Sigmoid colon (tissue), 7 donors: ENCODE data around the gene HMX1. TPM values are rescaled to one million over a fixed set of nuclear protein-coding genes. Genes with fewer than 3 reads are reported as not detected.

ENCODE experiments used
- DNase-seq: peaks from one replicate; pipeline ENCODE4 v3.0.0-alpha.2; 2019
- H3K27ac ChIP-seq, 4 donors: fragments of 200-600 bp; sonication (generic); one replicate each; pipeline ENCODE4 v1.5.1; 2016 to 2019; ENCODE audit warnings: mild to moderate bottlenecking in 1 of 4
- H3K27me3 ChIP-seq, 3 donors: fragments of 200-600 bp; sonication (generic); one replicate each; pipeline ENCODE4 v1.5.1; 2019; ENCODE audit warnings: mild to moderate bottlenecking in 1 of 3
- H3K36me3 ChIP-seq, 4 donors: fragments of 200-600 bp; sonication (generic); one replicate each; pipeline ENCODE4 v1.5.1; 2016 to 2019
- H3K4me1 ChIP-seq, 4 donors: fragments of 200-600 bp; sonication (generic); one replicate each; pipeline ENCODE4 v1.5.1; 2017 to 2019
- H3K4me3 ChIP-seq, 4 donors: fragments of 200-600 bp; sonication (generic); one replicate each; pipeline ENCODE4 v1.5.1; 2017 to 2019; ENCODE audit warnings: mild to moderate bottlenecking in 2 of 4, moderate library complexity in 1 of 4
- H3K9me3 ChIP-seq, 4 donors: fragments of 200-600 bp in 3 of 4; sonication (generic) in 3 of 4; one replicate each; pipeline versions ENCODE4 v1.5.1 to v1.6.1; 2013 to 2019
- EP300 ChIP-seq, 4 donors: sonication (generic); formaldehyde crosslinking; IDR thresholded peaks; one replicate each; pipeline ENCODE4 v1.6.1; 2017; ENCODE audit warnings: antibody characterized with exemption in 4 of 4
- POLR2A ChIP-seq, 2 donors: fragments of 450-650 bp; IDR thresholded peaks; one replicate each; pipeline ENCODE4 v1.6.1; 2016; ENCODE audit warnings: antibody characterized with exemption in 2 of 2, mild to moderate bottlenecking in 2 of 2, moderate library complexity in 2 of 2
- POLR2AphosphoS5 ChIP-seq, 4 donors: sonication (generic); formaldehyde crosslinking; IDR thresholded peaks; one replicate each; pipeline ENCODE4 v1.6.1; 2017; ENCODE audit warnings: antibody characterized with exemption in 4 of 4
- WGBS, 2 donors: extraction: QIAGEN DNeasy Blood & Tissue Kit; methylation state at CpG; one replicate each; pipeline ENCODE4 v1.1.7; 2013; 5-methylcytosine and 5-hydroxymethylcytosine counted together
- intact Hi-C: fragments of 100-400 bp; cut with DNase I; formaldehyde crosslinking; loops from one replicate; pipeline ENCODE4 v1.15.1; 2023
- polyA plus RNA-seq, 3 donors: library from polyadenylated mRNA; stranded (reverse); fragments of 200-250 nt; gene quantifications; one replicate each; pipeline ENCODE4 v1.2.3, GENCODE V29; 2013
- total RNA-seq, 4 donors: library from RNA; depleted of rRNA; stranded (reverse); fragments of >200 nt; gene quantifications; one replicate each; pipeline ENCODE4 v1.1.0, GENCODE V29; 2016
- TF ChIP-seq, protein P1 (sequence below), 4 experiments: fragments of 450-650 bp in 3 of 4; fragments of 200-600 bp in 1 of 4; IDR thresholded peaks; one replicate each; pipeline ENCODE4 v1.5.1; 2016 to 2019; ENCODE audit warnings: antibody characterized with exemption in 4 of 4, mild to moderate bottlenecking in 3 of 4, moderate library complexity in 2 of 4
- donor health status: healthy with polysubstance abuse.
- donor health status: Bipolar disorder and iron deficiency.
- donor health status: healthy.

HMX1 gene
- total and polyA plus RNA-seq, 7 donors: 1.1 to 1.7 TPM; not detected in 5

DNA sequence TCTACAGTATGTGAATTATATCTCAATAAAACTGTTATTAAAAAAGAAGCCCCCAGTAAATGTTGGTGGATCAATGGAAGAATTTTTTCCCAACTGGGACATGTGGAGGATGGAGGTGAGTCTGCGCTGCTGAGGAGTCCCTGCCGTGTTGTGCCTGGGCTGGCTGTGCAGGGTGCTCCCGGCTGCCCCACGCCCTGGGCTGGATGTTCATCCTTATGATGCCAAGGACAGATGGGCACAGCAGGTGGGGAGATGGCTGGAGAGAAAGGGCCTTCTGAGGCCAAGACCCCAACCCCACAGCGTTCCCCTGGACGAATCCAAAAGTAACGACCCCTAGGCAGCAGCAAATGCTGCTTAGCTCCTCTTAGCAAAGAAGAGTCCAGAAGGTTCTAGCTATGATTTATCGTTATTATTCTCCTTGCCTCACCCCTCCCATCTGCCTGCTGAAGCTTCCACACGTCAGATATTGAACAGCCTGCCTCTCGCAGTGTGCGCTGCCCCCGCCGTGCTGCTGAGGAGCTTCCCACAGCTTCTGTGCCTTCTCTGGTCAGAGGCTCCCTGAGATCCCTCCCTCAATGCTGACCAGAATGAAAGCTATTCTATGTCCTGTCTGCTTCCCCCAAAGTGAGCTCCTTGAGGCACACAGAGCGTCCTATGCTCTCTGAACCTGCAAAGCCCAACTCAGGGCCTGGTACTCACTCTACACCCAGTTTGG lies 26.5 kb downstream of the HMX1 start:
- peaks cover 0 to 6% (median 0%) of the 10 kb centered on the region in 4 donors for H3K9me3 ChIP-seq
- intact Hi-C loops: no loop called here
- no peaks in the 10 kb centered on the region for H3K36me3 ChIP-seq
- H3K4me1 ChIP-seq: no peaks in the 10 kb centered on the region
- TF ChIP-seq, protein P1, sequence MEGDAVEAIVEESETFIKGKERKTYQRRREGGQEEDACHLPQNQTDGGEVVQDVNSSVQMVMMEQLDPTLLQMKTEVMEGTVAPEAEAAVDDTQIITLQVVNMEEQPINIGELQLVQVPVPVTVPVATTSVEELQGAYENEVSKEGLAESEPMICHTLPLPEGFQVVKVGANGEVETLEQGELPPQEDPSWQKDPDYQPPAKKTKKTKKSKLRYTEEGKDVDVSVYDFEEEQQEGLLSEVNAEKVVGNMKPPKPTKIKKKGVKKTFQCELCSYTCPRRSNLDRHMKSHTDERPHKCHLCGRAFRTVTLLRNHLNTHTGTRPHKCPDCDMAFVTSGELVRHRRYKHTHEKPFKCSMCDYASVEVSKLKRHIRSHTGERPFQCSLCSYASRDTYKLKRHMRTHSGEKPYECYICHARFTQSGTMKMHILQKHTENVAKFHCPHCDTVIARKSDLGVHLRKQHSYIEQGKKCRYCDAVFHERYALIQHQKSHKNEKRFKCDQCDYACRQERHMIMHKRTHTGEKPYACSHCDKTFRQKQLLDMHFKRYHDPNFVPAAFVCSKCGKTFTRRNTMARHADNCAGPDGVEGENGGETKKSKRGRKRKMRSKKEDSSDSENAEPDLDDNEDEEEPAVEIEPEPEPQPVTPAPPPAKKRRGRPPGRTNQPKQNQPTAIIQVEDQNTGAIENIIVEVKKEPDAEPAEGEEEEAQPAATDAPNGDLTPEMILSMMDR (IDR thresholded peaks at IDR 0.05): no peak
- H3K4me3 ChIP-seq: no peak overlapping the region
- H3K27ac ChIP-seq: no peak overlapping the region
- peak; percentile 41 for DNase-seq
- WGBS, 2 donors: 73 to 81% methylated on average over 14 of the region's 14 CpGs
- H3K27me3 ChIP-seq: peaks cover 0 to 61% (median 20%) of the 10 kb centered on the region in 3 donors

DNA sequence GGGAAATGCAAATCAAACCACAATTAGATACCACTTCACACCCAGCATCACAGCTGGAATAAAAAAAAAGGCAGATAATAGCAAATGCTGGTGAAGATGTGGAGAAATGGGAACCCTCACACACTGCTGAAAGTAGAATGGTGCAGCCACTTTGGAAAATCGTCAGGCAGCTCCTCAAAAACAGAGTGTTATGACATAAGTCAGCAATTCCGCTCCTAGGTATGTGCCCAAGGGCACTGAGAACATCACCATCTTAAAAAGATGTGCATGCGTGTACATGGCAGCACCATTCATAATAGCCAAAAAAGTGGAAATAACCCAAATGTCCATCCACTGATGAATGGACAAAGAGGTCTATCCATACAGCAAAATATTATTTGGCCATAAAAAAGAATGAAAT lies 28.0 kb downstream of the HMX1 start:
- no peak overlapping the region for H3K27ac ChIP-seq
- peaks cover 0 to 6% (median 0%) of the 10 kb centered on the region in 4 donors for H3K9me3 ChIP-seq
- 78 to 86% methylated on average over 3 of the region's 3 CpGs for WGBS, 2 donors
- peaks cover 0 to 55% (median 11%) of the 10 kb centered on the region in 3 donors for H3K27me3 ChIP-seq
- no peak for TF ChIP-seq EP300 (IDR thresholded peaks at IDR 0.05)
- no peak for TF ChIP-seq POLR2A (IDR thresholded peaks at IDR 0.05)
- TF ChIP-seq POLR2AphosphoS5 (IDR thresholded peaks at IDR 0.05): no peak
- TF ChIP-seq, protein P1 (IDR thresholded peaks at IDR 0.05): no peak
- H3K4me3 ChIP-seq: no peak overlapping the region
- DNase-seq: no peak
- H3K36me3 ChIP-seq: no peaks in the 10 kb centered on the region
- intact Hi-C loops: no loop called here
- no peaks in the 10 kb centered on the region for H3K4me1 ChIP-seq

DNA sequence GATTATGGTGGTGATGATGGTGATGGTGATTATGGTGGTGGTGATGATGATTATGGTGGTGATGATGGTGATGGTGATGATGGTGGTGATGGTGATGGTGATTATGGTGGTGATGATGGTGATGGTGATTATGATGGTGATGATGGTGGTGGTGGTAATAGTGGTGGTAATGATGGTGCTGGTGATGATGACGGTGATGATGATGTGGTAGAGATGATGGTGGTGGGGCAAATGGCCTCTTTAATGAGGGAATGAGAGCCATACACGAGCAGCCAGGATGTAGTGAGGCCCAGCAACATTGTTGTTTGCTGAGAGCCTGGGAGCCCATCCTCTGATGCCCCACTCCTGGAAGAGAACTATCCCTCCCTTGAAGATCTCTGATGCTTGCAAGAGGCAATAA lies 29.0 kb downstream of the HMX1 start:
- TF ChIP-seq POLR2A (IDR thresholded peaks at IDR 0.05): no peak
- TF ChIP-seq, protein P1 (IDR thresholded peaks at IDR 0.05): no peak
- no peak for TF ChIP-seq POLR2AphosphoS5 (IDR thresholded peaks at IDR 0.05)
- no peak for TF ChIP-seq EP300 (IDR thresholded peaks at IDR 0.05)
- Histone ChIP-seq H3K4me3 (no peak overlapping the region), H3K27ac (no peak overlapping the region), H3K4me1 (no peaks in the 10 kb centered on the region), H3K36me3 (no peaks in the 10 kb centered on the region), H3K27me3 (peaks cover 0 to 47% (median 11%) of the 10 kb centered on the region in 3 donors), H3K9me3 (peaks cover 0 to 6% (median 0%) of the 10 kb centered on the region in 4 donors)
- DNase-seq: peak; percentile 25
- intact Hi-C loops: no loop called here
- WGBS, 2 donors: 46 to 52% methylated on average over 2 of the region's 2 CpGs

DNA sequence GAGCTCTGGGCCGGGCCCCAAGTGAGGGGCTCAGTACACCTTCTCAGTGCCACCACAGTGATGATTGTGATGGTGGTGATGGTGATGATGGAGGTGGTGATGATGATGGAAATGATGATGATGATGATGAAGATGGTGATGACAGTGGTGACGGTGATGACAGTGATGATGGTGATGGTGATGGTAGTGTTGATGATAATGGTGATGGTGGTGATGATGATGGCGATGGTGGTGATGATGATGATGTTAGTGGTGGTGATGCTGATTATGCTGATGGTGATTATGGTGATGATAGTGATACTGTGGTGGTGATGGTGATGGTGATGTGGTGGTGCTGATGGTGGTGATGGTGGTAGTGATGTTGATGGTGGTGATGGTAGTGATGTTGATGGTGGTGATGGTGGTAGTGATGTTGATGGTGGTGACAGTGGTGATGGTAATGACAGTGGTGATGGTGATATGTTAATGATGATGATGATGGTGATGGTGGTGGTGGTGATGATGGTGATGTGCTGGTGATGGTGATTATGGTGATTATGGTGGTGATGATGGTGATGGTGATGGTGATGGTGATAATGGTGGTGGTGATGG lies 29.9 kb downstream of the HMX1 start:
- Histone ChIP-seq H3K36me3 (no peaks in the 10 kb centered on the region), H3K4me1 (no peaks in the 10 kb centered on the region), H3K9me3 (peaks cover 0 to 6% (median 0%) of the 10 kb centered on the region in 4 donors), H3K27ac (no peak overlapping the region), H3K27me3 (peaks cover 0 to 39% (median 9%) of the 10 kb centered on the region in 3 donors), H3K4me3 (no peak overlapping the region)
- intact Hi-C loops: no loop called here
- WGBS, 2 donors: 91 to 93% methylated on average over 3 of the region's 3 CpGs
- TF ChIP-seq, protein P1 (IDR thresholded peaks at IDR 0.05): no peak
- no peak for TF ChIP-seq POLR2A (IDR thresholded peaks at IDR 0.05)
- no peak for TF ChIP-seq POLR2AphosphoS5 (IDR thresholded peaks at IDR 0.05)
- no peak for TF ChIP-seq EP300 (IDR thresholded peaks at IDR 0.05)
- DNase-seq: no peak
